Esophagus muscularis mucosa (tissue), 4 donors: ENCODE data around the gene ETV1. TPM values are rescaled to one million over a fixed set of nuclear protein-coding genes. Genes with fewer than 3 reads are reported as not detected.

Experiments used
- DNase-seq: peaks from one replicate; pipeline ENCODE4 v3.0.0-alpha.2; 2017; ENCODE audit errors: extremely low spot score
- H3K27ac ChIP-seq, 4 donors: fragments of 200-600 bp; sonication (generic); replicated peaks in 1 of 4; 1 replicate in 3 of 4; 2 replicates in 1 of 4; pipeline ENCODE4 v1.5.1; 2016 to 2019; ENCODE audit warnings: mild to moderate bottlenecking in 1 of 4
- H3K27me3 ChIP-seq, 4 donors: fragments of 200-600 bp; sonication (generic); one replicate each; pipeline versions ENCODE4 v1.5.1 to v1.6.0; 2016 to 2019
- H3K36me3 ChIP-seq, 4 donors: fragments of 200-600 bp; sonication (generic); one replicate each; pipeline ENCODE4 v1.5.1; 2016 to 2019
- H3K4me1 ChIP-seq, 4 donors: fragments of 200-600 bp; sonication (generic); one replicate each; pipeline ENCODE4 v1.5.1; 2016 to 2019
- H3K4me3 ChIP-seq, 4 donors: fragments of 200-600 bp; sonication (generic); 1 replicate in 2 of 4; 2 replicates in 2 of 4; pipeline ENCODE4 v1.5.1; 2016 to 2019; ENCODE audit warnings: mild to moderate bottlenecking in 4 of 4, moderate library complexity in 1 of 4
- H3K9me3 ChIP-seq, 4 donors: fragments of 200-600 bp; sonication (generic); 1 replicate in 3 of 4; 2 replicates in 1 of 4; pipeline ENCODE4 v1.5.1; 2016 to 2019
- CTCF ChIP-seq, 3 experiments: fragments of 200-600 bp in 2 of 3; fragments of 450-650 bp in 1 of 3; sonication (generic) in 2 of 3; IDR thresholded peaks; one replicate each; pipeline ENCODE4 v1.5.1; 2017 to 2019; ENCODE audit warnings: antibody characterized with exemption in 3 of 3, mild to moderate bottlenecking in 2 of 3, moderate library complexity in 1 of 3
- EP300 ChIP-seq: sonication (generic); formaldehyde crosslinking; IDR thresholded peaks from one replicate; pipeline ENCODE4 v1.6.1; 2017; ENCODE audit warnings: antibody characterized with exemption
- POLR2A ChIP-seq: fragments of 450-650 bp; IDR thresholded peaks from one replicate; pipeline ENCODE4 v1.6.1; 2017; ENCODE audit warnings: antibody characterized with exemption, moderate library complexity, mild to moderate bottlenecking, low read depth
- POLR2AphosphoS5 ChIP-seq, 2 donors: sonication (generic); formaldehyde crosslinking; IDR thresholded peaks; one replicate each; pipeline ENCODE4 v1.6.1; 2017; ENCODE audit warnings: antibody characterized with exemption in 2 of 2
- WGBS: methylation state at CpG from one replicate; pipeline ENCODE4 v1.1.5; 2018; 5-methylcytosine and 5-hydroxymethylcytosine counted together
- intact Hi-C: fragments of 100-400 bp; cut with DNase I; formaldehyde crosslinking; loops from one replicate; pipeline ENCODE4 v1.15.1; 2023
- total RNA-seq, 4 donors: library from RNA; depleted of rRNA; stranded (reverse); fragments of >200 nt; gene quantifications; one replicate each; pipeline versions ENCODE4 v1.1.0 to v1.2.1, GENCODE V29; 2016

The ETV1 gene
- total RNA-seq, 4 donors from 2014 or later: 7.1 to 16.5 (median 14.1) TPM

DNA sequence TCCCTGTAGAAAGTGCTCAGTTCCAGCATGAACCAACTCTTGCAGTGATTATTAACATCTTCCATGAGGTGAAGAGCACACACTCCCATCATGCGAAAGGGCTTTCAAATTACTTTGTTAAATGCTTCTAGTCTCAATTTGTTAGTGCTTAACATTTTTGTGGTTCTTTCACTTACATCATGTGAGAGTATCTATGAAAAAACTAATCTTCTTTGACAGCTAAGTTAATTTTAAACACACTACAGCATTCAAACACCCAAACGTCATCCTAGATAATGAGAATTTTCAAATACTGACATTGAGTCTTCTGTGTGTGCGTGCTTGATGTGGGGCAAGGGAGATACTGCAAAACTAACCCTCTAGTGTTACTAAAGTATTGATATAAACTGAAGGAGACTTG is 84.8 kb downstream of the ETV1 start:
- H3K27ac ChIP-seq: no peak overlapping the region
- 84% methylated on average over 3 of the region's 3 CpGs for WGBS
- no peak overlapping the region for H3K4me3 ChIP-seq
- no peaks in the 10 kb centered on the region for H3K4me1 ChIP-seq
- intact Hi-C loops: no loop called here
- H3K27me3 ChIP-seq: no peaks in the 10 kb centered on the region
- H3K36me3 ChIP-seq: peaks cover 0 to 19% (median 0%) of the 10 kb centered on the region in 4 donors
- H3K9me3 ChIP-seq: no peaks in the 10 kb centered on the region
- TF ChIP-seq POLR2AphosphoS5 (IDR thresholded peaks at IDR 0.05) (no peak), CTCF (IDR thresholded peaks at IDR 0.05) (no peak), EP300 (no peak), POLR2A (no peak)
- no peak for DNase-seq

- H3K27ac ChIP-seq: no peak overlapping the region
- no peak overlapping the region for H3K4me3 ChIP-seq
- H3K4me1 ChIP-seq: no peaks in the 10 kb centered on the region
- H3K9me3 ChIP-seq: no peaks in the 10 kb centered on the region
- DNase-seq: no peak
- H3K27me3 ChIP-seq: no peaks in the 10 kb centered on the region
- no peak for TF ChIP-seq POLR2AphosphoS5 (IDR thresholded peaks at IDR 0.05)
- intact Hi-C loops: no loop called here
- H3K36me3 ChIP-seq: peaks cover 0 to 12% (median 0%) of the 10 kb centered on the region in 4 donors
- 83% methylated on average over 2 of the region's 2 CpGs for WGBS
These were observed 85.5 kb downstream of the ETV1 start for GRCh38 chr7:13904007-13904406.

- TF ChIP-seq CTCF (IDR thresholded peaks at IDR 0.05) (no peak), EP300 (no peak)
- intact Hi-C loops: no loop called here
- Histone ChIP-seq H3K27me3 (no peaks in the 10 kb centered on the region), H3K4me3 (no peak overlapping the region), H3K4me1 (no peaks in the 10 kb centered on the region), H3K9me3 (no peaks in the 10 kb centered on the region), H3K36me3 (peaks cover 0 to 7% (median 0%) of the 10 kb centered on the region in 4 donors), H3K27ac (no peak overlapping the region)
- 83% methylated on average over 3 of the region's 3 CpGs for WGBS
- no peak for DNase-seq
These were observed 87.9 kb downstream of the ETV1 start for GRCh38 chr7:13901577-13901976.

DNA sequence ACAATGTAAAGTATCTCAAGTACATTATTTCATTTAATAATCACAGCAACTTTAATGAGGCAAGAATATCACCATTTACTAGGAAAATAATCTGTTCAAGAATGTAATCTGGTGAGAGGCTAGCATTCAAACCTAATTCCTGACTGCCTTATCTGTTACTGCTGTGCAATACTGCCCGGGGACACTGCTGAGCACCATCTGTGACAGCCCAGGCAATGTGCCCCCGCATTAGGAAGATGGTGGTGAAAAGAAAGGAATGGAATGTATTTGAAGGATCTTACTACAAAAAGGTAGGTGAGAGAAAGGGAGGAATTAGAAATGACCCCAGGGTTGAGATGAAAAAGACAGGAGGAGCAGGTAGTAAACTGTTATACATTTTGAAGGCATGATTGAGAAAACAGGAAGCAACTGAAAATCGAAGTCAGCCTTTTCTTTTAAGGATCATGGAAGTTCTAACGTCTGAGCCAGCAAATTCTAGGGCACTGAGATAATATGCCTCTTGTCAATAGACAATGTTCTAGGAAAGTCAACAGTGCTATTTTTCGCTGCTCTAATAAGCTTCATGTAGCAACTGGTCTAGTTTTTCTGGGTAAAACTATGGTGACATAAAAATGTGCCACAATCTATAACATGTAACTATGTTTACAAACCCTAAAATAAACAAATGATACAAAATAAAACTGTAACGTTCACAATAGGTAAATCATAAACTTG is 90.4 kb downstream of the ETV1 start:
- 77% methylated on average over 6 of the region's 6 CpGs for WGBS
- TF ChIP-seq POLR2A: no peak
- TF ChIP-seq CTCF (IDR thresholded peaks at IDR 0.05): no peak
- TF ChIP-seq POLR2AphosphoS5 (IDR thresholded peaks at IDR 0.05): no peak
- H3K36me3 ChIP-seq: no peaks in the 10 kb centered on the region

GRCh38 chr7:13897819-13898218 is 91.6 kb downstream of the ETV1 start:
- WGBS: 75% methylated on average over 2 of the region's 2 CpGs
- H3K36me3 ChIP-seq: peaks cover 0 to under 1% (median 0%) of the 10 kb centered on the region in 4 donors
- H3K9me3 ChIP-seq: peaks cover 0 to 1% (median 0%) of the 10 kb centered on the region in 4 donors
- no peak overlapping the region for H3K27ac ChIP-seq
- no peak for TF ChIP-seq POLR2A
- no peak for TF ChIP-seq CTCF (IDR thresholded peaks at IDR 0.05)
- TF ChIP-seq EP300: no peak
- no peak for TF ChIP-seq POLR2AphosphoS5 (IDR thresholded peaks at IDR 0.05)
- no peak overlapping the region for H3K4me3 ChIP-seq
- DNase-seq: no peak
- H3K27me3 ChIP-seq: no peaks in the 10 kb centered on the region
- no peaks in the 10 kb centered on the region for H3K4me1 ChIP-seq
- intact Hi-C loops: no loop called here

More for the DNA sequence above, 90.4 kb downstream of the ETV1 start:
- H3K9me3 ChIP-seq: no peaks in the 10 kb centered on the region
- no peaks in the 10 kb centered on the region for H3K27me3 ChIP-seq
- H3K4me1 ChIP-seq: no peaks in the 10 kb centered on the region
- DNase-seq: no peak
- intact Hi-C loops: no loop called here
- no peak overlapping the region for H3K27ac ChIP-seq
- H3K4me3 ChIP-seq: no peak overlapping the region
